Progenitor cell of endocrine pancreas (in vitro differentiated cells): ENCODE measurements around the gene FHAD1. TPM values are rescaled to one million over a fixed set of nuclear protein-coding genes. Genes with fewer than 3 reads are reported as not detected.
A peak's percentile ranks its signal among the peaks of the same experiment; 100 is the strongest.

Experiments used
- DNase-seq: peaks from one replicate; pipeline ENCODE4 v3.0.0; 2021; ENCODE audit warnings: low spot score; ENCODE audit not compliant: unreplicated experiment
- H3K27ac Mint-ChIP-seq: 2 replicates; pipeline ENCODE4 v1.8.0; 2021; ENCODE audit warnings: mild to moderate bottlenecking, moderate library complexity, mixed read lengths
- H3K27me3 Mint-ChIP-seq: 2 replicates; pipeline ENCODE4 v1.8.0; 2021; ENCODE audit warnings: mixed read lengths
- H3K36me3 Mint-ChIP-seq: 2 replicates; pipeline ENCODE4 v1.8.0; 2022; ENCODE audit warnings: mixed read lengths; ENCODE audit not compliant: insufficient read depth
- H3K4me1 Mint-ChIP-seq: 2 replicates; pipeline ENCODE4 v1.8.0; 2021; ENCODE audit warnings: low read depth, mixed read lengths
- H3K4me3 Mint-ChIP-seq: 2 replicates; pipeline ENCODE4 v1.8.0; 2021; ENCODE audit warnings: low read depth, mild to moderate bottlenecking, moderate library complexity, mixed read lengths
- H3K9me3 Mint-ChIP-seq: 2 replicates; pipeline ENCODE4 v1.8.0; 2021; ENCODE audit warnings: low read depth, mixed read lengths
- total RNA-seq: library from RNA; stranded (reverse); gene quantifications from 2 replicates; pipeline ENCODE4 v1.2.1, GENCODE V29; 2021
- TF ChIP-seq, protein P1 (sequence below): fragments of 200-600 bp; sonication (generic); IDR thresholded peaks from one replicate; pipeline ENCODE4 v1.5.0; 2021; ENCODE audit warnings: antibody characterized with exemption, mild to moderate bottlenecking; ENCODE audit not compliant: unreplicated experiment

FHAD1 gene
- total RNA-seq, 1 donor from 2014 or later: 5.0 TPM

DNA sequence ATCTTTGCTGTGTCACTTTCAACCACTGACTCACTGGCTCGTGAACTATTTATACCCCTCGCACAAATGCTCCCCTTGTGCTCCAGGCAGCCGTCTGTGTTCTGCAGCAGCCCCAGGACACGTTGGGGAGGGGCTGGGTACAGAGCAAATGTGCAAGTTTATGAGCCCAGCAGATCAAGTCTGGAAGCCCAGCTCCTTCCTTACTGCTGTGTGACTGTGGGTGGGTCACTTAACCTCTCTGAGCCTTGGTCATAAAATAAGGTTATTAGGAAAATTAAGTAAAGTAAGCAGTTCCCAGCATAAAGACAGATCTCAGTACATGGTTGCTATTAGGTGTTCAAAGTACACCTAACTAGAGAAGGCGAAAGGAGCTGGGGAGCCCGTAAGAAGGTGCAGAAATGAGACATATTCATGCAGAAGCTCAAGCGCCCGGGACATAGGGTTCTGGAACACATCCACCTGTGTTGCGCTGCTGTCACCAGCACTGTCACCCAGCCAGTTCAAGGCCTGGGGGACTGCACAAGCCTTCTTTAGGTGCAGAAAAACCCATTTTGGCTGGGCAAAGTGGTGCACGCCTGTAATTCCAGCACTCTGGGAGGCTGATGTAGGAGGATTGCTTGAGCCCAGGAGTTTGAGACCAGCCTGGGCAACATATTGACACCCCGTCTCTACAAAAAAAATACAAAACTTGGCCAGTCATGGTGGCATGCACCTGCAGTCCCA, 176.5 kb downstream of the FHAD1 start:
- H3K27ac Mint-ChIP-seq: peak overlapping the region; percentile 94
- no peak overlapping the region for H3K4me3 Mint-ChIP-seq
- peaks cover 9% of the 10 kb centered on the region for H3K36me3 Mint-ChIP-seq
- TF ChIP-seq, protein P1, sequence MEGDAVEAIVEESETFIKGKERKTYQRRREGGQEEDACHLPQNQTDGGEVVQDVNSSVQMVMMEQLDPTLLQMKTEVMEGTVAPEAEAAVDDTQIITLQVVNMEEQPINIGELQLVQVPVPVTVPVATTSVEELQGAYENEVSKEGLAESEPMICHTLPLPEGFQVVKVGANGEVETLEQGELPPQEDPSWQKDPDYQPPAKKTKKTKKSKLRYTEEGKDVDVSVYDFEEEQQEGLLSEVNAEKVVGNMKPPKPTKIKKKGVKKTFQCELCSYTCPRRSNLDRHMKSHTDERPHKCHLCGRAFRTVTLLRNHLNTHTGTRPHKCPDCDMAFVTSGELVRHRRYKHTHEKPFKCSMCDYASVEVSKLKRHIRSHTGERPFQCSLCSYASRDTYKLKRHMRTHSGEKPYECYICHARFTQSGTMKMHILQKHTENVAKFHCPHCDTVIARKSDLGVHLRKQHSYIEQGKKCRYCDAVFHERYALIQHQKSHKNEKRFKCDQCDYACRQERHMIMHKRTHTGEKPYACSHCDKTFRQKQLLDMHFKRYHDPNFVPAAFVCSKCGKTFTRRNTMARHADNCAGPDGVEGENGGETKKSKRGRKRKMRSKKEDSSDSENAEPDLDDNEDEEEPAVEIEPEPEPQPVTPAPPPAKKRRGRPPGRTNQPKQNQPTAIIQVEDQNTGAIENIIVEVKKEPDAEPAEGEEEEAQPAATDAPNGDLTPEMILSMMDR: no peak
- H3K9me3 Mint-ChIP-seq: peaks cover 3% of the 10 kb centered on the region
- no peak for DNase-seq
- H3K4me1 Mint-ChIP-seq: peaks cover 15% of the 10 kb centered on the region
- H3K27me3 Mint-ChIP-seq: no peaks in the 10 kb centered on the region

DNA sequence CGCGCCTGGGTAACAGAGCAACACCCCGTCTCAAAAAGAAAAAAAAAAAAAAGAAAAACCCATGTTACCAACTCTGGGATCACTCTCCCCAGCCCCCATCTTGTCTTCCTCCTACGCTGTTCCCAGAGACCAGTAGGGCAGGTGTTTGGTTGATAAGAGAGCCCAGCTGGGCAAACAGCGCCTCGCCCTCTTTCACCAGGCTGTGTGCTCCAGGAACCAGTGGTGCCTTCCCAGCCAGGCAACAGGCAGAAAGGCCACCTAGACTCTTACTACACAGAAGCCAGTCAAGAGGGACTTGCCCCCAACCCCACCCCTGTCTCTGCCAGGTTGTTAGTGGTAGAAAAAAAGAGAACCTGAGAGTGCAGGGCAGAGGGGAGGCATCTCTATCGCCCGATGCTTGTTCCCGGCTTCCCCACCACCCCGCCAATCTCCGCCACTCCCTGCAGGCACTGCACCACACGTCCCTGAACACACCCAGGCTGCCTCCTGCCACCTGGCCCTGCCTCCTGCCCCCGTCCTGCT, 177.2 kb downstream of the FHAD1 start:
- H3K9me3 Mint-ChIP-seq: peaks cover 3% of the 10 kb centered on the region
- TF ChIP-seq, protein P1: no peak
- H3K27me3 Mint-ChIP-seq: no peaks in the 10 kb centered on the region
- H3K27ac Mint-ChIP-seq: peak overlapping the region; percentile 94
- no peak for DNase-seq
- peaks cover 15% of the 10 kb centered on the region for H3K4me1 Mint-ChIP-seq
- H3K4me3 Mint-ChIP-seq: peak overlapping the region; percentile 32
- H3K36me3 Mint-ChIP-seq: peaks cover 9% of the 10 kb centered on the region

DNA sequence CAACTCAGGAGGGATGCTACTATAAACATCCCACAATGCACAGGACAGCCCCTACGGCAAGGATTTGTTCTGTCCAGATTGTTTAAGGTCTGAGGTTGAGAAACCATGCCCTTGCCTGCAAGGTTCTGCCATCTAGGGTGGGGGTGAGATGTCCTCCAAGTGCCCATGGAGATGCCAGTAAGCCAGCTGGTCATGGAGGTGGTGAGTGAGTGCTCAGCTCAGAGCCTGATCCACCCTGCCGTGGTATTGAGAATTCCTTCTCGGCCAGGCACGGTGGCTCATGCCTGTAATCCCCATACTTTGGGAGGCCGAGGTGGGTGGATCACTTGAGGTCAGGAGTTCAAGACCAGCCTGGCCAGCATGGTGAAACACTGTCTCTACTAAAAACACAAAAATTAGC, 178.0 kb downstream of the FHAD1 start:
- Mint-ChIP-seq H3K4me1 (peaks cover 15% of the 10 kb centered on the region), H3K9me3 (peaks cover 3% of the 10 kb centered on the region)
- TF ChIP-seq, protein P1: no peak

DNA sequence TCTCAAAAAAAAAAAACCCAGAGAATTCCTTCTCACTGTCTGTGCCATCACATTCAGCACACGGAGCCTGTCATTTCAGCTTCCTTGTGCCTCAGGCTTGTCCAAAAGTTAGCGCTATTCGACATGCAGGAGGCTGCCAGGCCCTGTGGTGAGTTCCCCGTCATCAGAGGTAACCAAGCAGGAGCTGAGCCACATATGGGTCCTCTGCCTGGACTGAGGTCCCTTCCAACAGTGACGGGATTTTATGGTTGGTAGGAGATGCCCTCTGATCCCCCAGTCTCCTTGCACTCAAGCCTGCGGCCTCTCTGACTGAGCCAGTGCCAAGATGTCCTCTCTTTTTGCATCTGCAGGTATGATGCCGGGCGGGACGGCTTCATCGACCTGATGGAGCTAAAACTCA, 178.5 kb downstream of the FHAD1 start:
- Mint-ChIP-seq H3K4me3 (no peak overlapping the region), H3K27me3 (no peaks in the 10 kb centered on the region), H3K4me1 (peaks cover 15% of the 10 kb centered on the region), H3K27ac (peak overlapping the region; percentile 89), H3K9me3 (peaks cover 3% of the 10 kb centered on the region), H3K36me3 (peaks cover 7% of the 10 kb centered on the region)
- DNase-seq: no peak
- TF ChIP-seq, protein P1: no peak

More for the DNA sequence above, 178.0 kb downstream of the FHAD1 start:
- H3K27ac Mint-ChIP-seq: peak overlapping the region; percentile 94
- no peak overlapping the region for H3K4me3 Mint-ChIP-seq
- no peaks in the 10 kb centered on the region for H3K27me3 Mint-ChIP-seq
- H3K36me3 Mint-ChIP-seq: peaks cover 9% of the 10 kb centered on the region
- DNase-seq: no peak

DNA sequence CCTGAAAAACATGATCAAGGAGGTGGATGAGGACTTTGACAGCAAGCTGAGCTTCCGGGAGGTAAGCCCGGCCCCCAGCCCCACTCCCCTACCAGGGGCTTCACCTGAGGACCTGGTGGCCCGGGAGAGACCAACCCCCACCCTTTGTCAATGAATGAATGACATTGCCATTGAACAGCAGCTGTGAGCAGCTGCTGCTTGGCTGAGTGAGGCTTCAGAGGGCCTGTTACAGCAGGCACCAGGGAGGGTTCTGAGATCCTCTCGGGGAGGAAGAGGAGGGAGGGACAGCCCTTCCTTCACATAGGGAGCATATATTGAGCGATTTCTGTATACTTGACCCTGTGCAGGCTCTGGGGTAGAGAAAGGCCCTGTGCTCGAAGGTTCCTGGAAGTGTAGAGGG, 178.9 kb downstream of the FHAD1 start:
- TF ChIP-seq, protein P1: no peak
- DNase-seq: no peak
- H3K27me3 Mint-ChIP-seq: no peaks in the 10 kb centered on the region
- peaks cover 15% of the 10 kb centered on the region for H3K4me1 Mint-ChIP-seq
- no peak overlapping the region for H3K4me3 Mint-ChIP-seq
- H3K9me3 Mint-ChIP-seq: peaks cover 1% of the 10 kb centered on the region
- H3K36me3 Mint-ChIP-seq: peaks cover 6% of the 10 kb centered on the region
- peak overlapping the region; percentile 89 for H3K27ac Mint-ChIP-seq
